Ishikawa (cell line): ENCODE measurements around the gene EPS8L3.

Experiments
- CEBPB ChIP-seq: IDR thresholded peaks from 2 replicates; pipeline ENCODE4 v1.6.1; 2012
- CREB1 ChIP-seq: IDR thresholded peaks from 2 replicates; pipeline ENCODE4 v1.6.1; 2012; ENCODE audit warnings: low read depth
- EGR1 ChIP-seq: IDR thresholded peaks from 2 replicates; pipeline ENCODE4 v1.6.1; 2012
- EP300 ChIP-seq: IDR thresholded peaks from 2 replicates; pipeline ENCODE4 v1.6.1; 2012; ENCODE audit warnings: borderline replicate concordance
- FOXM1 ChIP-seq: IDR thresholded peaks from 2 replicates; pipeline ENCODE4 v1.6.1; 2012; ENCODE audit warnings: low read depth, borderline replicate concordance
- NFIC ChIP-seq: IDR thresholded peaks from 2 replicates; pipeline ENCODE4 v1.6.1; 2012
- RAD21 ChIP-seq: IDR thresholded peaks from 2 replicates; pipeline ENCODE4 v1.6.1; 2012; ENCODE audit warnings: low read depth
- TAF1 ChIP-seq: IDR thresholded peaks from 2 replicates; pipeline ENCODE4 v1.6.1; 2012; ENCODE audit warnings: low read depth, mild to moderate bottlenecking
- TCF12 ChIP-seq: IDR thresholded peaks from 2 replicates; pipeline ENCODE4 v1.6.1; 2012; ENCODE audit warnings: low read depth
- TEAD4 ChIP-seq: IDR thresholded peaks from 2 replicates; pipeline ENCODE4 v1.6.1; 2012
- YY1 ChIP-seq: IDR thresholded peaks from 2 replicates; pipeline ENCODE4 v1.6.1; 2012; ENCODE audit warnings: low read depth
- TF ChIP-seq, protein P1 (sequence below): IDR thresholded peaks from 2 replicates; pipeline ENCODE4 v1.6.1; 2012
- TF ChIP-seq, protein P2 (sequence below): IDR thresholded peaks from 2 replicates; pipeline ENCODE4 v1.6.1; 2012; ENCODE audit warnings: low read depth, mild to moderate bottlenecking
- TF ChIP-seq, protein P3 (sequence below): IDR thresholded peaks from 2 replicates; pipeline ENCODE4 v1.6.1; 2012

DNA sequence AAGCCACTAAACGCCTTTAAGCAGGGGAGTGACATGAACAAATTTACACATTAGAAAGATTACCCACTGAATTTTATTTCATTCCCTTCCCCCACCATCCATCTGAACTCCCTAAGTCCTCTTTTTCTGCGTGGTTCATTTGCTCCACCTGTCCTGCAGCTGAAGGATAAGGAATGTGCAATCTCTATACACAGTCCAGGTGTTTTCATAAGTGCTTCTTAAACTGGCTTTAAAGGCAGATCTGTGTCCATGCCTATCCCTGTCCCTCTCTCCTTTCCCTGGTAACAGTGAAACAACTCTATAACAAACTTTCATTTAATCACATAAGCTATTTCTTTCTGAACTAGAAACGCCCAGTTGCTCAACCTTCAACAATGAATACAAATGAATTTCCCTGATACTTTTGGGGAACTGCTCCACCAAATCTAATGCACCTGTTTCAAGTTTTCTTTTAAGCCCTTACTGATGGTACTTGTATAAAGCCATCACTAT is 31.3 kb downstream of the EPS8L3 start:
- TF ChIP-seq YY1 (no peak), TCF12 (no peak), EP300 (no peak), NFIC (no peak), CEBPB (no peak), TEAD4 (no peak), RAD21 (no peak), TAF1 (no peak), FOXM1 (no peak), EGR1 (no peak), CREB1 (no peak)
- TF ChIP-seq, protein P1, sequence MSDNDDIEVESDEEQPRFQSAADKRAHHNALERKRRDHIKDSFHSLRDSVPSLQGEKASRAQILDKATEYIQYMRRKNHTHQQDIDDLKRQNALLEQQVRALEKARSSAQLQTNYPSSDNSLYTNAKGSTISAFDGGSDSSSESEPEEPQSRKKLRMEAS: no peak
- TF ChIP-seq, protein P2, sequence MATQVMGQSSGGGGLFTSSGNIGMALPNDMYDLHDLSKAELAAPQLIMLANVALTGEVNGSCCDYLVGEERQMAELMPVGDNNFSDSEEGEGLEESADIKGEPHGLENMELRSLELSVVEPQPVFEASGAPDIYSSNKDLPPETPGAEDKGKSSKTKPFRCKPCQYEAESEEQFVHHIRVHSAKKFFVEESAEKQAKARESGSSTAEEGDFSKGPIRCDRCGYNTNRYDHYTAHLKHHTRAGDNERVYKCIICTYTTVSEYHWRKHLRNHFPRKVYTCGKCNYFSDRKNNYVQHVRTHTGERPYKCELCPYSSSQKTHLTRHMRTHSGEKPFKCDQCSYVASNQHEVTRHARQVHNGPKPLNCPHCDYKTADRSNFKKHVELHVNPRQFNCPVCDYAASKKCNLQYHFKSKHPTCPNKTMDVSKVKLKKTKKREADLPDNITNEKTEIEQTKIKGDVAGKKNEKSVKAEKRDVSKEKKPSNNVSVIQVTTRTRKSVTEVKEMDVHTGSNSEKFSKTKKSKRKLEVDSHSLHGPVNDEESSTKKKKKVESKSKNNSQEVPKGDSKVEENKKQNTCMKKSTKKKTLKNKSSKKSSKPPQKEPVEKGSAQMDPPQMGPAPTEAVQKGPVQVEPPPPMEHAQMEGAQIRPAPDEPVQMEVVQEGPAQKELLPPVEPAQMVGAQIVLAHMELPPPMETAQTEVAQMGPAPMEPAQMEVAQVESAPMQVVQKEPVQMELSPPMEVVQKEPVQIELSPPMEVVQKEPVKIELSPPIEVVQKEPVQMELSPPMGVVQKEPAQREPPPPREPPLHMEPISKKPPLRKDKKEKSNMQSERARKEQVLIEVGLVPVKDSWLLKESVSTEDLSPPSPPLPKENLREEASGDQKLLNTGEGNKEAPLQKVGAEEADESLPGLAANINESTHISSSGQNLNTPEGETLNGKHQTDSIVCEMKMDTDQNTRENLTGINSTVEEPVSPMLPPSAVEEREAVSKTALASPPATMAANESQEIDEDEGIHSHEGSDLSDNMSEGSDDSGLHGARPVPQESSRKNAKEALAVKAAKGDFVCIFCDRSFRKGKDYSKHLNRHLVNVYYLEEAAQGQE: no peak
- TF ChIP-seq, protein P3, sequence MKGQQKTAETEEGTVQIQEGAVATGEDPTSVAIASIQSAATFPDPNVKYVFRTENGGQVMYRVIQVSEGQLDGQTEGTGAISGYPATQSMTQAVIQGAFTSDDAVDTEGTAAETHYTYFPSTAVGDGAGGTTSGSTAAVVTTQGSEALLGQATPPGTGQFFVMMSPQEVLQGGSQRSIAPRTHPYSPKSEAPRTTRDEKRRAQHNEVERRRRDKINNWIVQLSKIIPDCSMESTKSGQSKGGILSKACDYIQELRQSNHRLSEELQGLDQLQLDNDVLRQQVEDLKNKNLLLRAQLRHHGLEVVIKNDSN: no peak
